Hypothalamus (tissue), 51 donors: ENCODE measurements around the gene ARHGAP8.
"Not testable (repeated sequence)": the region's sequence is repeated elsewhere in the genome, so short reads cannot be mapped to it uniquely, and the experiment has no call there.

Experiments used
- DNase-seq, 51 donors: peaks; one replicate each; lab custom pipeline; 2025; lab: John Stamatoyannopoulos, UW

ARHGAP8 gene

DNA sequence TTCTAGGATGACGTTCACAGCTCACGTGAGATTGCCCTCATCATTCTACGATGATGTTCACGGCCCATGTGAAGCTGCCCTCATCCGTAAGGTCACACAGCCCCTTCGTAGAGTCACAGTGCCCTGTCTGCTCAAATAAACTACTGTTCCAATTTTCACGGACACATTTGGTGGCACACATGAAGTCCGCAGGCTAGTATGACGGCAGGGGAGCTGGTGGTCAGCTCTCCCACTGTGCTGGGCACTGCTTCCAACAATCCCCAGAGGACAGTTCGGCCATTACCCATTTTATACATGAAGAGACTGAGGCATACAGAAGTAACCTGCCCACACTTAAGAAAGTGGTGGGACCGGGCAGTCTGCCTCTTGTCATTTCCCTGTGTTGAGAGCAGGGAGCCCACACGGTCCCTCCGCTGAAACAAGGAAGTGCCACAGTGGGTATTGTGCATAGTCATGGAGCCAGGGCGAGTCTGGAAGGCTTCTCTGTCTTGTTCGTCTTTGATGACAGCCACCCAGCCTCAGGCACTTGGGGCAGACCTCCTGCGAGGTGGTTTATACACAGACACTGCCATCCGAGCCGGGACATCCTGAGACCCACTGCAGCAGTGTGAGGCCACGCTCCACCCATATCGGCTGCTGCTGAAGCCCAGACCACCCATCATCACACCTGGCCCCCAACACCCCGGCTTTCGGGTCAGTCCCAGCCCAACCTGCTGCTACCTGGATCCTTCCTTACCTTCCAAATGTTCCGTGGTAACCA is 143.1 kb downstream of the ARHGAP8 start:
- DNase-seq: no peak

DNA sequence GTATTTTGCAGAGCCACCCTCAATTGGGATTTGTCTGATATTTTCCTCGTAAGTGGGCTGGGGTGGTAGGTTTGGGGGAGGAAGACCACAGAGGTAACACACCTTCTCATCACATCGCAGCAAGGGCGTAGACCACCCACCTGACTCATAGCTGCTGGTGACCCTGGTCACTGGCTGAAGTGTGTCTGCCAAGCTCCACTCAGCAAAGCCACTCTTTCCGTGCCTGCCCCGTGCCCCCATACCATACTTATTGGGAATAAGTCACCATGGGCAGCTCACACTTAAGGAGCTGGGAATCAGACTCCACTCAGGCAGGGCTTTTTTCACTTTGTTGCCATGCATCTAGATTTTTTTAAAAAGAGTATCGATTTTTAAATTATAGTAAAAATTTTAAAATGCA is 145.9 kb downstream of the ARHGAP8 start:
- DNase-seq: no peak

DNA sequence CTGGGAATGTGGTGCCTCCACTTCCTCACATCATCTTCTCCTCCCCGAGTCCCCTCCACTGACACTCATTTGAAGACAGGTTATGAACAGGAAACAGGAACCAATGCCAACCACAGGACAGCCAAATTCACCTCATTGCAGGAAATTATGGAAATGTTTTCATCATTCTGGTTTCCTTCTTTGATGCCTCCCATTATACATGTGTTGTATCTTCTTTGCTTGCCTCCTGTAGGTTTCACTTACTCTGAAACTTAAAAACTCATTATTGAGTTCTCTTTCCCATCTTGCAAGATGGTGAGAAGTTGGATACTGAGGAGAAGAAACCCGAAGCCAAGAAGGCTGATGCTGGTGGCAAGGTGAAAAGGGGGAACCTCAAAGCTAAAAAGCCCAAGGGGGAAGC is 148.9 kb downstream of the ARHGAP8 start:
- DNase-seq: no peak

DNA sequence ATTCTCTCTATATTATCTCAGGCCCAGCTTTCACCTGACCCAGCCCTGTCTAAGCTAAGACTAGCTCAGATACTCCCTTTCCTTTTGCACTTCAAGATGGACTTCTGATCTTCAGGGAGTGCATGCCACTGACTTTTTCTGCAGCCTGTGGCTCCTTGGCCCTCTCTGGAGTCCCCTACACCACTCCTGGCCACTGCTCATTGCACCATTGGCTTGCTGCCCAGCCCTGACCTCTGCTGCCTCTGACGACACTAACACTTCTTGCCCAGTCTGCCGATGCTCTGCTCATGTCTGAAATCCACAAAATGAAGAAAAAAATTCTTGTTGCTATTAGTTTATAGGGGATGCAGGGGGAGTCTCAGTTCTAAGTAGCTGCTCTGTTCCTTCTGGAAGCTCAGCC is 150.8 kb downstream of the ARHGAP8 start:
- DNase-seq: not testable (repeated sequence)

DNA sequence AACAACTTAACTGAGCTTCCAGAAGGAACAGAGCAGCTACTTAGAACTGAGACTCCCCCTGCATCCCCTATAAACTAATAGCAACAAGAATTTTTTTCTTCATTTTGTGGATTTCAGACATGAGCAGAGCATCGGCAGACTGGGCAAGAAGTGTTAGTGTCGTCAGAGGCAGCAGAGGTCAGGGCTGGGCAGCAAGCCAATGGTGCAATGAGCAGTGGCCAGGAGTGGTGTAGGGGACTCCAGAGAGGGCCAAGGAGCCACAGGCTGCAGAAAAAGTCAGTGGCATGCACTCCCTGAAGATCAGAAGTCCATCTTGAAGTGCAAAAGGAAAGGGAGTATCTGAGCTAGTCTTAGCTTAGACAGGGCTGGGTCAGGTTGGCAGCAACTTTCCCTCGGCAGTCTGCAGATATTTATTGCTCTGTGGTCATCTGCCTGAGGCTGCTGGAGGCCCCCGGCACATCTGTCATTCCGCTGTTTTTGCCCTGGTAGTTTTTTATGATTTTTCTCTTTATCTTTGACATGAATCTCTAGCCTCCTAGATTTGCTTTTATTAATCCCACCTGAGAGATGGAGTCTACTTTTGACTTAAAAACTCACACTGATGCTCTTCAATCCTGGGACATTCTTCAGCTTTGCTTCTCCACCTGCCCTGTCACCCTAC is 152.2 kb downstream of the ARHGAP8 start:
- not testable (repeated sequence) for DNase-seq

DNA sequence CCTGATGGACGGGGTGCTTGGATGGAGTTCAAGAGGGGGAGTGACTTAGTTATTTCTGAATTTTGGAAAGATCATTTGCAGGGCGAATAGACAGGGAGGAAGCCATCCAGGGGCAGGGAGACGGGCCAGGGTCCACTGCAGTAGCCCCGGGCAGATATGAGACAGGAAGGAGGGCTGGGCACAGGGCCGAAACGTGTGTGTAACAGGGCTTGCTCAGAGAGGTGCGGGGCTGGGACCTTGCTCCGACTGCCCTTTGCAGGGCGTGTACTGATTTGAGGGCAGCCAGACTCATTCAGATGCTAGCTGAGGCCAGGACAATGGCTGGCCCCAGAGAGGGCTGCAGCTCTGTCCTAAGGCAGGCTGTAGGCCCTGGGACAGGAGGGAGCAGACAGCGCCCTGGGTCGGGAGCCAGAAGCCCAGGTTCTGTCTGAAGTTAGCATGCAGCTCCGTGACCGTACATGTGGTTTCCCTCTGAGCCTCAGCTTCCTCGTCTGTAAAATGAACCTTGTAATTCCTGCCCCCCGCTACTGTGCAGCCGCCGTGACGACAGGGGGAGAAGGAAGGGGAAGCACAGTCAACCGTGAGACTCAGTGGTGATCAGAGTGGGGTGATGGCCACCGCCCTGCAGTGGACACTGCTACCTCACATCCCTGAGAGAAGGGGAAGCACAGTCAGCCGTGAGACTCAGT is 154.0 kb downstream of the ARHGAP8 start:
- DNase-seq: no peak

DNA sequence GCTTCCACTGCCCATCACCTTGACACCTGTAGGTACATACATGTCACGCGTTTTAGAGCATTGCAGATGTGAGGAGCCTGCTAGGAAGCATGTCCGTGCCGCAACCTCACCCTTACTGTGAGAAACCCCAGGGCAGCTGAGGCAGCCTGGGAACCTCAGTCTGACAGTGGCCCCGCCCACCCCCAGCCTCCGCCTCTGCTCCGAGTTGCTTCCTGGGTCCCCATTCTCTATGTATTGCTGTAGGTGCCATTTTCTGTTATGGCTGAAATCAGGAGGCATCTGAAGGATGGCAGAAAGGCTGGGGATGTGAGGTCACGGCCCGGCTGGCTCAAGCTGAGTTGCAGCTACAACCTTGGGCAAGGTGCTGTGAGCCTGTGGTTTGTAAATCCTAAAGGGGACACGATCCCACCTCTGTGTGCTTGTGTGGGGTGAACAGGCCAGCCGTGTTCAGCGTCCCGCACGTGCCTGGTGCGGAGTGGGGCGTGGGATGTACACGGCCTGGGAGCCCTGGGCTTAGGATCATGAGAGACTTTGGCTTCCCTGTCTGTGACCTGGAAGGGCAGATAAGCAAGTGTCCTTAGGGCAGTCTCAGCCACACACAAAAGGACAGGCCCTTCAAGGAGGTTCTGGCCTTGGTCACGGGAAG is 154.7 kb downstream of the ARHGAP8 start:
- no peak for DNase-seq

DNA sequence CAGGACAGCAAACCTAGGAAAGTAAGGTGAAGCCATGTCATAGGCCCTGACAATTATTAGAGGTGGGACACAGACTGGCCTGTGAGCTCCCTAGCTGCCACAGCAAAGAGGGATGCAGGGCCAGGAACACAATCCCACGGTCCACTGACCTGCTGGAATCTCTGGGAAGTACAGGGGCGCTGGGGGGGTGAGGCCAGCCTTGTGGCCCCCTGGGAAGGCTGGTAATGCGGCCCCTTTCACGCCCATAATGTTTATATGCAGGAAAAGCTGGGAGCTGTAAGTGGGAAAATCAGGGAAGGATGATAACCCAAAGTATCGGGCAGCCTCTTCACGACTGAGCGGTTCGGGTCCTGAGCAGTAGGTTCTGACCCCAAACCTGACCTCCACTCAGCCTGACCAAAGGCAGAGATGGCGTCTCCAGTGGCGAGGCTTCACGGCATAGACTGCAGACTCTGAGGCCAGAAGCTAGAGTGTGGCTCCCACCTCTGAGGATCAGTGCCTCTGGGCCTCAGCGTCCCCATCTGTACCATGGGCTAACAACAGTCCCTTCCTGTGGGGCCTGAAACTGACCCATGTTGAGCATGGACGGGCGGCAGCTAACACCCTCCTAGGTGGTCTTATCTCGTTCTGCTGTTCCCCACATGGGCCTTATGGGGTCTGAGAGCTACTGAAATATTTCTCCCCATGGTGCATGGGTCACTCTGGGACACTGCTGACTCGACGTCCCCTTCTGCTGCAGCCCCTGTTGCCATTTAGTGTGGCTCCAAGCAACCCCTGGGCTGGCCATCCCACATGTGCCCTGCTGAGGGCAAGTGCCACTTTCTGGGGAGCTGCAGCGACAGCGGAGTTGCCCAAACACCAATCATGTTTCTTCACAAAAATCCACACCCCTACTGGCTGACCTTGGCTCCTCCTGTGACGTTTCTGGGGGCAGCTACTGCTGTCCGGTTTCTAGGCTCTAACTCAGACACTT is 155.7 kb downstream of the ARHGAP8 start:
- DNase-seq: no peak

DNA sequence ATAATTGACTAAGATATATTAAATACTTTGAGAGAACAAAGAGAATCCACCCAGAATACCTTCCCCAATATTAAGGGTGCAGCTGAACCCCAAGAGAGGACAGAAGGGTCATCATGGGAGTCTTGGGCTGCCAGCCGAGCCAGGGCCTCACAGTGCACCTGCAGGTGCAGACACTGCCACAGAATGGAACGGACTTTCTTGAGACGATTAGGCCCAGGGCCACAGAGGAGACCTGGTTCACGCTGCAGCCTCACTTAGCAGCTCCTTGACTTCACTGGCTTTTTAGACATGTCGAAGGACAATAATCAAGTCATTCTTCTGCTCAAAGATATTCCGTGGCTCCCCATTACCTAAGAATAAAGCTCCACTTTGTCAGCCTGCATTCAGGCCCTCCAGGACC is 156.9 kb downstream of the ARHGAP8 start:
- no peak for DNase-seq
